ENCODE results near the gene VPS54. TPM values are rescaled to one million over a fixed set of nuclear protein-coding genes. Genes with fewer than 3 reads are reported as not detected.

VPS54 gene
- total RNA-seq, 1 donor: 18.8 TPM

GRCh38 chr2:63861220-63861822 lies 157.9 kb downstream of the VPS54 start:
- peak; percentile 65 for TF ChIP-seq CTCF (IDR thresholded peaks at IDR 0.05; ENCODE audit: extremely low read depth, low read depth, low read length)
- Histone ChIP-seq H3K9me3 (ENCODE audit: low read depth, low read length) (no peaks in the 10 kb centered on the region), H3K27ac (ENCODE audit: low read depth, low read length) (no peak overlapping the region), H3K4me3 (ENCODE audit: insufficient read depth, low read length) (no peak overlapping the region), H3K79me2 (ENCODE audit: insufficient read depth, low read length) (peaks cover 38% of the 10 kb centered on the region), H2AFZ (ENCODE audit: low read length) (no peak overlapping the region), H4K20me1 (ENCODE audit: insufficient read depth, low read length) (no peaks in the 10 kb centered on the region), H3K4me1 (ENCODE audit: insufficient read depth, low read length) (peaks cover 14% of the 10 kb centered on the region), H3K4me2 (ENCODE audit: insufficient read depth, low read length) (no peak overlapping the region), H3K36me3 (ENCODE audit: insufficient read depth, low read length) (peaks cover 38% of the 10 kb centered on the region), H3K27me3 (ENCODE audit: insufficient read depth, low read length) (no peaks in the 10 kb centered on the region)
- DNase-seq (ENCODE audit: insufficient read length, low spot score, missing footprints): no peak

GRCh38 chr2:63858291-63858690 lies 160.9 kb downstream of the VPS54 start:
- Histone ChIP-seq H3K9me3 (ENCODE audit: low read depth, low read length) (no peaks in the 10 kb centered on the region), H3K36me3 (ENCODE audit: insufficient read depth, low read length) (peaks cover 34% of the 10 kb centered on the region), H3K27ac (ENCODE audit: low read depth, low read length) (no peak overlapping the region), H3K79me2 (ENCODE audit: insufficient read depth, low read length) (peaks cover 53% of the 10 kb centered on the region), H3K4me2 (ENCODE audit: insufficient read depth, low read length) (no peak overlapping the region), H3K4me3 (ENCODE audit: insufficient read depth, low read length) (no peak overlapping the region), H3K4me1 (ENCODE audit: insufficient read depth, low read length) (peaks cover 9% of the 10 kb centered on the region), H3K27me3 (ENCODE audit: insufficient read depth, low read length) (no peaks in the 10 kb centered on the region), H2AFZ (ENCODE audit: low read length) (no peak overlapping the region), H4K20me1 (ENCODE audit: insufficient read depth, low read length) (peaks cover 8% of the 10 kb centered on the region)
- TF ChIP-seq CTCF (IDR thresholded peaks at IDR 0.05; ENCODE audit: extremely low read depth, low read depth, low read length): no peak
- DNase-seq (ENCODE audit: insufficient read length, low spot score, missing footprints): no peak

- no peak overlapping the region for H3K4me3 ChIP-seq (ENCODE audit: insufficient read depth, low read length)
- no peaks in the 10 kb centered on the region for H3K9me3 ChIP-seq (ENCODE audit: low read depth, low read length)
- no peak overlapping the region for H2AFZ ChIP-seq (ENCODE audit: low read length)
- no peak for TF ChIP-seq CTCF (IDR thresholded peaks at IDR 0.05; ENCODE audit: extremely low read depth, low read depth, low read length)
- no peak overlapping the region for H3K27ac ChIP-seq (ENCODE audit: low read depth, low read length)
- H3K4me1 ChIP-seq (ENCODE audit: insufficient read depth, low read length): peaks cover 10% of the 10 kb centered on the region
- peaks cover 21% of the 10 kb centered on the region for H4K20me1 ChIP-seq (ENCODE audit: insufficient read depth, low read length)
- H3K36me3 ChIP-seq (ENCODE audit: insufficient read depth, low read length): peaks cover 23% of the 10 kb centered on the region
- no peaks in the 10 kb centered on the region for H3K27me3 ChIP-seq (ENCODE audit: insufficient read depth, low read length)
- H3K4me2 ChIP-seq (ENCODE audit: insufficient read depth, low read length): no peak overlapping the region
- DNase-seq (ENCODE audit: insufficient read length, low spot score, missing footprints): no peak
- H3K79me2 ChIP-seq (ENCODE audit: insufficient read depth, low read length): peaks cover 66% of the 10 kb centered on the region
These were observed 163.0 kb downstream of the VPS54 start for GRCh38 chr2:63856303-63856603.

- Histone ChIP-seq H4K20me1 (ENCODE audit: insufficient read depth, low read length) (peaks cover 22% of the 10 kb centered on the region), H3K27ac (ENCODE audit: low read depth, low read length) (no peak overlapping the region), H3K36me3 (ENCODE audit: insufficient read depth, low read length) (peaks cover 23% of the 10 kb centered on the region), H3K79me2 (ENCODE audit: insufficient read depth, low read length) (peaks cover 72% of the 10 kb centered on the region), H2AFZ (ENCODE audit: low read length) (no peak overlapping the region), H3K4me3 (ENCODE audit: insufficient read depth, low read length) (no peak overlapping the region), H3K9me3 (ENCODE audit: low read depth, low read length) (no peaks in the 10 kb centered on the region), H3K4me2 (ENCODE audit: insufficient read depth, low read length) (no peak overlapping the region), H3K27me3 (ENCODE audit: insufficient read depth, low read length) (no peaks in the 10 kb centered on the region), H3K4me1 (ENCODE audit: insufficient read depth, low read length) (peaks cover 10% of the 10 kb centered on the region)
- no peak for DNase-seq (ENCODE audit: insufficient read length, low spot score, missing footprints)
- TF ChIP-seq CTCF (IDR thresholded peaks at IDR 0.05; ENCODE audit: extremely low read depth, low read depth, low read length): no peak
These were observed 163.6 kb downstream of the VPS54 start for GRCh38 chr2:63855418-63856302.

Data from osteoblast (primary cell).